Liver (tissue), 9 donors: ENCODE measurements around the gene PC. TPM values are rescaled to one million over a fixed set of nuclear protein-coding genes. Genes with fewer than 3 reads are reported as not detected.
A peak's percentile ranks its signal among the peaks of the same experiment; 100 is the strongest.

Source experiments
- DNase-seq: peaks from one replicate; pipeline ENCODE4 v3.0.0-alpha.2; 2017; ENCODE audit warnings: low spot score
- H3K27ac ChIP-seq, 2 donors: one replicate each; pipeline ENCODE4 v1.7.0; 2013; ENCODE audit warnings: inconsistent platforms in 2 of 2, low read length in 2 of 2, control low read depth in 1 of 2, low read depth in 1 of 2, mild to moderate bottlenecking in 1 of 2
- H3K27me3 ChIP-seq, 4 donors: one replicate each; pipeline versions ENCODE4 v1.6.1 to v1.7.0; 2013; ENCODE audit warnings: low read length in 3 of 4, inconsistent platforms in 1 of 4, mild to moderate bottlenecking in 1 of 4, moderate library complexity in 1 of 4; ENCODE audit not compliant: control insufficient read depth in 4 of 4, insufficient read depth in 4 of 4
- H3K36me3 ChIP-seq, 4 donors: one replicate each; pipeline versions ENCODE4 v1.6.1 to v1.7.0; 2013; ENCODE audit warnings: low read length in 3 of 4, mild to moderate bottlenecking in 3 of 4, low read depth in 1 of 4, moderate library complexity in 1 of 4; ENCODE audit not compliant: control insufficient read depth in 4 of 4, insufficient read depth in 3 of 4
- H3K4me1 ChIP-seq, 4 donors: one replicate each; pipeline versions ENCODE4 v1.6.1 to v1.7.0; 2013; ENCODE audit warnings: low read length in 3 of 4, mild to moderate bottlenecking in 3 of 4, moderate library complexity in 1 of 4; ENCODE audit not compliant: control insufficient read depth in 4 of 4, insufficient read depth in 4 of 4
- H3K4me3 ChIP-seq, 3 donors: one replicate each; pipeline versions ENCODE4 v1.6.1 to v1.7.0; 2013; ENCODE audit warnings: low read length in 3 of 3, control low read depth in 1 of 3, low read depth in 1 of 3, mild to moderate bottlenecking in 1 of 3
- H3K9ac ChIP-seq, 2 donors: one replicate each; pipeline ENCODE4 v1.7.0; 2013; ENCODE audit warnings: low read length in 2 of 2, mild to moderate bottlenecking in 2 of 2, moderate library complexity in 2 of 2, control low read depth in 1 of 2, low read depth in 1 of 2
- H3K9me3 ChIP-seq, 4 donors: one replicate each; pipeline versions ENCODE4 v1.6.1 to v1.7.0; 2013; ENCODE audit warnings: low read length in 3 of 4; ENCODE audit not compliant: control insufficient read depth in 4 of 4
- CTCF ChIP-seq: fragments of 150-350 bp; IDR thresholded peaks from 2 replicates; pipeline ENCODE4 v1.5.1; 2017; ENCODE audit warnings: improper control_type of control experiment, low read depth, low read length; ENCODE audit not compliant: missing input control
- EGR1 ChIP-seq, 2 donors: IDR thresholded peaks; 2 replicates each; pipeline ENCODE4 v1.6.1; 2016 to 2018; ENCODE audit warnings: antibody characterized with exemption in 2 of 2, low read depth in 2 of 2
- FOXA2 ChIP-seq: IDR thresholded peaks from 2 replicates; pipeline ENCODE4 v1.6.1; 2016; ENCODE audit warnings: antibody characterized with exemption
- GABPA ChIP-seq, 2 donors: IDR thresholded peaks in 1 of 2; conservative IDR thresholded peaks in 1 of 2; 2 replicates each; pipeline ENCODE4 v1.6.1; 2016; ENCODE audit warnings: antibody characterized with exemption in 2 of 2, mild to moderate bottlenecking in 1 of 2, moderate library complexity in 1 of 2
- HNF4A ChIP-seq, 2 donors: conservative IDR thresholded peaks; 2 replicates each; pipeline ENCODE4 v1.6.1; 2016; ENCODE audit warnings: antibody characterized with exemption in 2 of 2, mild to moderate bottlenecking in 2 of 2
- HNF4G ChIP-seq: IDR thresholded peaks from 2 replicates; pipeline ENCODE4 v1.6.1; 2016; ENCODE audit warnings: antibody characterized with exemption
- MAX ChIP-seq: IDR thresholded peaks from 2 replicates; pipeline ENCODE4 v1.6.1; 2016; ENCODE audit warnings: antibody characterized with exemption
- RAD21 ChIP-seq, 2 donors: IDR thresholded peaks; 2 replicates each; pipeline ENCODE4 v1.6.1; 2016; ENCODE audit warnings: antibody characterized with exemption in 2 of 2, mild to moderate bottlenecking in 2 of 2
- REST ChIP-seq: IDR thresholded peaks from 2 replicates; pipeline ENCODE4 v1.6.1; 2016; ENCODE audit warnings: antibody characterized with exemption, mild to moderate bottlenecking
- SP1 ChIP-seq: IDR thresholded peaks from 2 replicates; pipeline ENCODE4 v1.6.1; 2018; ENCODE audit warnings: antibody characterized with exemption, mild to moderate bottlenecking
- TAF1 ChIP-seq: conservative IDR thresholded peaks from 2 replicates; pipeline ENCODE4 v1.6.1; 2016; ENCODE audit warnings: antibody characterized with exemption, mild to moderate bottlenecking
- YY1 ChIP-seq: IDR thresholded peaks from 2 replicates; pipeline ENCODE4 v1.6.1; 2016; ENCODE audit warnings: antibody characterized with exemption, mild to moderate bottlenecking
- ZBTB33 ChIP-seq: IDR thresholded peaks from 2 replicates; pipeline ENCODE4 v1.6.1; 2016; ENCODE audit warnings: antibody characterized with exemption
- WGBS: extraction: QIAGEN DNeasy Blood & Tissue Kit; methylation state at CpG from one replicate; pipeline ENCODE4 v1.1.7; 2013; 5-methylcytosine and 5-hydroxymethylcytosine counted together
- polyA plus RNA-seq, 2 donors: library from polyadenylated mRNA; stranded (reverse) in 1 of 2; unstranded in 1 of 2; fragments of 200-250 nt in 1 of 2; fragments of >200 nt in 1 of 2; fragmentation: Nextera tagmentation in 1 of 2; extraction: Ambion mirVana in 1 of 2; gene quantifications; one replicate each; pipeline versions ENCODE4 v1.2.1 to v1.2.3, GENCODE V29; 2013 to 2015
- total RNA-seq, 2 donors: library from RNA; depleted of rRNA; stranded (reverse); fragments of >200 nt; gene quantifications; one replicate each; pipeline ENCODE4 v1.2.3, GENCODE V29; 2014
- donor health status: healthy.
- donor health status: healthy.
- donor health status: healthy.
- donor health status: healthy.
- donor health status: healthy.

PC gene
- total and polyA plus RNA-seq, 4 donors = 144 to 583 (median 296) TPM

- Histone ChIP-seq H3K9ac (no peak overlapping the region), H3K36me3 (peaks cover 0 to 3% (median 2%) of the 10 kb centered on the region in 4 donors), H3K9me3 (no peaks in the 10 kb centered on the region), H3K4me1 (no peaks in the 10 kb centered on the region), H3K4me3 (no peak overlapping the region), H3K27me3 (no peaks in the 10 kb centered on the region), H3K27ac (no peak overlapping the region)
- WGBS = 88% methylated on average over 7 of the region's 7 CpGs
- DNase-seq = no peak
- no peak for TF ChIP-seq FOXA2
- TF ChIP-seq HNF4A (conservative IDR thresholded peaks at IDR 0.05) = no peak
- TF ChIP-seq YY1 = no peak
- TF ChIP-seq EGR1 (IDR thresholded peaks at IDR 0.05; ENCODE audit: low read depth in 2 of 2) = no peak
- TF ChIP-seq SP1 = no peak
- no peak for TF ChIP-seq REST
- no peak for TF ChIP-seq TAF1
- TF ChIP-seq ZBTB33 = no peak
Observed at GRCh38 chr11:66915866-66916265, 42.3 kb downstream of the PC start.

GRCh38 chr11:66915046-66915832 lies 42.9 kb downstream of the PC start:
- WGBS = 90% methylated on average over 14 of the region's 14 CpGs
- no peak overlapping the region for H3K27ac ChIP-seq
- H3K9ac ChIP-seq = no peak overlapping the region
- no peaks in the 10 kb centered on the region for H3K9me3 ChIP-seq
- H3K27me3 ChIP-seq = no peaks in the 10 kb centered on the region
- no peak overlapping the region for H3K4me3 ChIP-seq
- DNase-seq = peak; percentile 71
- H3K36me3 ChIP-seq = peaks cover 0 to 3% (median 2%) of the 10 kb centered on the region in 4 donors
- H3K4me1 ChIP-seq = no peaks in the 10 kb centered on the region
- TF ChIP-seq GABPA (IDR thresholded peaks at IDR 0.05 in 1 of 2, conservative IDR thresholded peaks at IDR 0.05 in 1 of 2) (no peak), HNF4G (no peak), YY1 (no peak)

GRCh38 chr11:66914505-66914904 lies 43.7 kb downstream of the PC start:
- no peak for DNase-seq
- Histone ChIP-seq H3K27me3 (no peaks in the 10 kb centered on the region), H3K4me1 (peaks cover 0 to 2% (median under 1%) of the 10 kb centered on the region in 4 donors), H3K27ac (no peak overlapping the region), H3K9ac (no peak overlapping the region), H3K36me3 (peaks cover 0 to 3% (median 2%) of the 10 kb centered on the region in 4 donors), H3K4me3 (no peak overlapping the region), H3K9me3 (no peaks in the 10 kb centered on the region)
- WGBS = 91% methylated on average over 5 of the region's 5 CpGs
- TF ChIP-seq RAD21 (IDR thresholded peaks at IDR 0.05) (no peak), CTCF (no peak), MAX (no peak)
